IMR-90 (cell line): Measurements from ENCODE around the gene SPEG. TPM values are rescaled to one million over a fixed set of nuclear protein-coding genes. Genes with fewer than 3 reads are reported as not detected.
A peak's percentile ranks its signal among the peaks of the same experiment; 100 is the strongest.

Experiments
- ATAC-seq: fragments of 200-7000 bp; cut with Tn5 transposase; 2 replicates; pipeline ENCODE4 v1.9.1; 2020; ENCODE audit warnings: low read depth, mild to moderate bottlenecking, moderate library complexity
- BruUV-seq: library from RNA; stranded (reverse); fragments of 400-500 nt; replicated peaks from 2 replicates; lab custom pipeline; 2021; lab: Mats Ljungman, UMichigan
- CTCF ChIA-PET: fragments of 300-600 bp; formaldehyde crosslinking; extraction: SDS; loops from one replicate; lab custom pipeline; 2021; ENCODE audit warnings: antibody characterized with exemption; lab: Yijun Ruan, JAX
- POLR2A ChIA-PET: fragments of 300-600 bp; sonication (Branson Sonifier 250); formaldehyde crosslinking; loops from one replicate; lab custom pipeline; 2022; ENCODE audit warnings: antibody characterized with exemption; ENCODE audit not compliant: unreplicated experiment; lab: Charles Lee
- DNase-seq: peaks from one replicate; pipeline ENCODE4 v3.0.0; 2013
- H2AFZ ChIP-seq: replicated peaks from 2 replicates; pipeline ENCODE3; 2013; ENCODE audit warnings: low read length, mild to moderate bottlenecking; ENCODE audit not compliant: poor library complexity
- H2AK5ac ChIP-seq: 2 replicates; pipeline ENCODE4 v1.6.1; 2013; ENCODE audit warnings: low read depth, low read length, inconsistent platforms
- H2AK9ac ChIP-seq: replicated peaks from 2 replicates; pipeline ENCODE3; 2013; ENCODE audit warnings: mild to moderate bottlenecking, low read depth, low read length, moderate library complexity; ENCODE audit not compliant: poor library complexity
- H2BK120ac ChIP-seq: 2 replicates; pipeline ENCODE4 v1.6.1; 2013; ENCODE audit warnings: low read depth, low read length, inconsistent platforms
- H2BK15ac ChIP-seq: 3 replicates; pipeline ENCODE4 v1.6.1; 2013; ENCODE audit warnings: low read depth, low read length, inconsistent platforms
- H2BK20ac ChIP-seq: 2 replicates; pipeline ENCODE4 v1.6.1; 2013; ENCODE audit warnings: low read depth, mild to moderate bottlenecking, inconsistent platforms, low read length, moderate library complexity
- H2BK5ac ChIP-seq: 2 replicates; pipeline ENCODE4 v1.6.1; 2013; ENCODE audit warnings: mild to moderate bottlenecking, low read depth, low read length, inconsistent platforms; ENCODE audit not compliant: poor library complexity, severe bottlenecking
- H3K14ac ChIP-seq: replicated peaks from 2 replicates; pipeline ENCODE4 v1.6.1; 2013; ENCODE audit warnings: low read depth, low read length, inconsistent platforms
- H3K18ac ChIP-seq: 2 replicates; pipeline ENCODE4 v1.6.1; 2013; ENCODE audit warnings: low read depth, low read length, control low read depth
- H3K23ac ChIP-seq: 2 replicates; pipeline ENCODE4 v1.6.1; 2013; ENCODE audit warnings: low read depth, low read length, inconsistent platforms
- H3K27ac ChIP-seq: 2 replicates; pipeline ENCODE4 v1.5.1; 2013; ENCODE audit warnings: mild to moderate bottlenecking, control low read depth, low read length; ENCODE audit not compliant: insufficient read depth
- H3K27me3 ChIP-seq: 2 replicates; pipeline ENCODE4 v1.6.1; 2013; ENCODE audit warnings: low read length; ENCODE audit not compliant: control insufficient read depth, insufficient read depth
- H3K36me3 ChIP-seq: 2 replicates; pipeline ENCODE4 v1.6.1; 2013; ENCODE audit warnings: low read length, mixed read lengths; ENCODE audit not compliant: control insufficient read depth, insufficient read depth
- H3K4ac ChIP-seq: 2 replicates; pipeline ENCODE4 v1.6.1; 2013; ENCODE audit warnings: low read depth, low read length, inconsistent platforms
- H3K4me1 ChIP-seq: 2 replicates; pipeline ENCODE4 v1.6.1; 2013; ENCODE audit warnings: low read length, mixed read lengths; ENCODE audit not compliant: control insufficient read depth, insufficient read depth
- H3K4me2 ChIP-seq: 2 replicates; pipeline ENCODE4 v1.6.1; 2013; ENCODE audit warnings: low read depth, mild to moderate bottlenecking, control low read depth, low read length, moderate library complexity
- H3K4me3 ChIP-seq: 2 replicates; pipeline ENCODE4 v1.5.1; 2013; ENCODE audit warnings: low read depth, mild to moderate bottlenecking, control low read depth, low read length, moderate library complexity; ENCODE audit not compliant: insufficient read depth
- H3K56ac ChIP-seq: 2 replicates; pipeline ENCODE4 v1.6.1; 2013; ENCODE audit warnings: low read length, inconsistent platforms; ENCODE audit not compliant: insufficient read depth; ENCODE audit errors: extremely low read depth
- H3K79me1 ChIP-seq, 2 experiments: 2 replicates each; pipeline ENCODE4 v1.6.1; 2013; ENCODE audit warnings: low read length in 2 of 2, inconsistent platforms in 1 of 2, low read depth in 1 of 2
- H3K9ac ChIP-seq: 2 replicates; pipeline ENCODE4 v1.6.1; 2013; ENCODE audit warnings: low read depth, low read length, control low read depth
- H3K9me1 ChIP-seq: 2 replicates; pipeline ENCODE4 v1.6.1; 2013; ENCODE audit warnings: low read length, inconsistent platforms; ENCODE audit not compliant: insufficient read depth
- H3K9me3 ChIP-seq: 2 replicates; pipeline ENCODE4 v1.6.1; 2013; ENCODE audit warnings: low read length; ENCODE audit not compliant: control insufficient read depth, insufficient read depth
- H4K20me1 ChIP-seq: 2 replicates; pipeline ENCODE4 v1.6.1; 2013; ENCODE audit warnings: low read length, inconsistent platforms; ENCODE audit not compliant: insufficient read depth
- H4K5ac ChIP-seq: 2 replicates; pipeline ENCODE4 v1.6.1; 2013; ENCODE audit warnings: mild to moderate bottlenecking, low read depth, low read length, control low read depth
- H4K8ac ChIP-seq, 2 experiments: 2 replicates each; pipeline ENCODE4 v1.6.1; 2013; ENCODE audit warnings: low read depth in 2 of 2, low read length in 2 of 2, control low read depth in 1 of 2, inconsistent platforms in 1 of 2
- H4K91ac ChIP-seq: 2 replicates; pipeline ENCODE4 v1.6.1; 2013; ENCODE audit warnings: low read depth, low read length, inconsistent platforms; ENCODE audit not compliant: insufficient read depth
- BHLHE40 ChIP-seq: fragments of 150-350 bp; IDR thresholded peaks from 2 replicates; pipeline ENCODE4 v1.6.1; 2016; ENCODE audit warnings: mild to moderate bottlenecking, low read depth, low read length
- CHD1 ChIP-seq: IDR thresholded peaks from 2 replicates; pipeline ENCODE4 v1.6.1; 2012; ENCODE audit warnings: low read depth, low read length, improper control_type of control experiment
- CTCF ChIP-seq: conservative IDR thresholded peaks from 2 replicates; pipeline ENCODE4 v1.5.1; 2012; ENCODE audit warnings: mild to moderate bottlenecking, low read depth, low read length, improper control_type of control experiment
- ELK1 ChIP-seq: fragments of 150-350 bp; IDR thresholded peaks from 2 replicates; pipeline ENCODE4 v1.6.1; 2016; ENCODE audit warnings: low read depth, mild to moderate bottlenecking, low read length, moderate library complexity, borderline replicate concordance
- FOS ChIP-seq: fragments of 150-350 bp; IDR thresholded peaks from 2 replicates; pipeline ENCODE4 v1.6.1; 2016; ENCODE audit warnings: low read depth, low read length
- MAFK ChIP-seq: IDR thresholded peaks from 2 replicates; pipeline ENCODE4 v1.6.1; 2012; ENCODE audit warnings: low read depth, low read length, improper control_type of control experiment
- MAZ ChIP-seq: IDR thresholded peaks from 2 replicates; pipeline ENCODE4 v1.6.1; 2012; ENCODE audit warnings: low read depth, mild to moderate bottlenecking, low read length, improper control_type of control experiment, moderate library complexity, borderline replicate concordance
- MXI1 ChIP-seq: IDR thresholded peaks from 2 replicates; pipeline ENCODE4 v1.6.1; 2012; ENCODE audit warnings: low read depth, mild to moderate bottlenecking, low read length, moderate library complexity, borderline replicate concordance
- NFE2L2 ChIP-seq: fragments of 150-350 bp; IDR thresholded peaks from 2 replicates; pipeline ENCODE4 v1.6.1; 2016; ENCODE audit warnings: low read depth, mild to moderate bottlenecking, low read length
- POLR2A ChIP-seq: IDR thresholded peaks from 2 replicates; pipeline ENCODE4 v1.6.1; 2012; ENCODE audit warnings: mild to moderate bottlenecking, low read depth, low read length
- RAD21 ChIP-seq: IDR thresholded peaks from 2 replicates; pipeline ENCODE4 v1.6.1; 2012; ENCODE audit warnings: low read length, improper control_type of control experiment
- SMC3 ChIP-seq: fragments of 150-350 bp; IDR thresholded peaks from 2 replicates; pipeline ENCODE4 v1.6.1; 2016; ENCODE audit warnings: low read depth, mild to moderate bottlenecking, antibody characterized with exemption, low read length, moderate library complexity
- WGBS, 2 experiments: methylation state at CpG; one replicate each; pipeline versions ENCODE4 v1.1.5 to v1.1.7; 2013; ENCODE audit warnings: missing lambda C conversion rate in 2 of 2; ENCODE audit not compliant: insufficient read length in 1 of 2; ENCODE audit errors: extremely low coverage in 2 of 2; 5-methylcytosine and 5-hydroxymethylcytosine counted together
- dilution Hi-C: fragments of 300-500 bp; cut with HindIII; formaldehyde crosslinking; loops from one replicate; pipeline ENCODE4 v1.14.3; 2018; ENCODE audit warnings: low sequenced_read_pairs; ENCODE audit not compliant: unreplicated experiment
- in situ Hi-C: fragments of 300-500 bp; cut with MboI; formaldehyde crosslinking; loops from 3 replicates; pipeline ENCODE4 v1.14.3; 2019; ENCODE audit warnings: low sequenced_read_pairs, inconsistent platforms, mixed read lengths
- intact Hi-C: fragments of 100-400 bp; cut with micrococcal nuclease; formaldehyde crosslinking; loops from 2 replicates; pipeline ENCODE4 v1.10.0; 2022
- polyA plus RNA-seq, 3 experiments: library from polyadenylated mRNA; depleted of rRNA; stranded (reverse); fragments of >200 nt; gene quantifications; 2 replicates each; pipeline ENCODE4 v1.2.3, GENCODE V29; 2012; ENCODE audit warnings: low replicate concordance in 1 of 3
- total RNA-seq: library from RNA; depleted of rRNA; stranded (reverse); fragments of >200 nt; gene quantifications from 2 replicates; pipeline ENCODE4 v1.2.3, GENCODE V29; 2012

SPEG gene
- total and polyA plus RNA-seq, 2 of the 4 experiments (the other 2 are of a cell fraction): 6.8 to 81.6 TPM

- no peak overlapping the region for H2AK5ac ChIP-seq
- no peak overlapping the region for H2BK20ac ChIP-seq
- WGBS, 2 experiments: 19% methylated on average over 14 of the region's 21 CpGs; no CpG with 5 or more reads in 1 of the 2 experiments
- H3K4ac ChIP-seq: no peak overlapping the region
- dilution Hi-C loops: no loop called here
- H3K27me3 ChIP-seq: peaks cover 58% of the 10 kb centered on the region
- in situ Hi-C loops: loop anchor here (5.0 kb wide), 1 partner anchor 128 kb away; no protein-coding TSS in a partner anchor
- H4K91ac ChIP-seq: no peak overlapping the region
- intact Hi-C loops: loop anchor here (1.0 to 5.0 kb wide), 5 partner anchors 21 to 233 kb away; no protein-coding TSS in a partner anchor
- H2AK9ac ChIP-seq: peak overlapping the region; percentile 51
- no peaks in the 10 kb centered on the region for H3K79me1 ChIP-seq
- H2AFZ ChIP-seq: peak overlapping the region; percentile 89
- ChIA-PET CTCF (interaction anchor here (0.6 to 2.5 kb wide), 30 partner anchors 8 to 364 kb away, joined by 3 to 36 read pairs (median 4); partner anchors contain the start of gene GMPPA), POLR2A (no interaction called here)
- TF ChIP-seq POLR2A: peak; percentile 62
- TF ChIP-seq SMC3: peak; percentile 98
- TF ChIP-seq CTCF: peak; percentile 99
- TF ChIP-seq MXI1: no peak
- no peak for TF ChIP-seq ELK1
- no peak for TF ChIP-seq MAFK
- peak; percentile 99 for TF ChIP-seq RAD21
- TF ChIP-seq NFE2L2: no peak
- TF ChIP-seq BHLHE40: no peak
- TF ChIP-seq FOS: no peak
- TF ChIP-seq MAZ: peak; percentile 64; the same call in 1 of the 2 replicates
- no peak for TF ChIP-seq CHD1
- no peak overlapping the region for H2BK15ac ChIP-seq
- H3K9me1 ChIP-seq: no peaks in the 10 kb centered on the region
- H3K56ac ChIP-seq: no peak overlapping the region
- H3K14ac ChIP-seq: no peak overlapping the region
- H3K9me3 ChIP-seq: no peaks in the 10 kb centered on the region
- H4K5ac ChIP-seq: no peak overlapping the region
- ATAC-seq (peak; percentile 97), DNase-seq (peak; percentile 78)
- peak overlapping the region; percentile 80 for H3K4me2 ChIP-seq
- H3K36me3 ChIP-seq: no peaks in the 10 kb centered on the region
- no peak overlapping the region for H3K27ac ChIP-seq
- peak overlapping the region; percentile 22; the same call in 1 of the 2 replicates for H3K4me3 ChIP-seq
- no peak overlapping the region for H2BK5ac ChIP-seq
- no peak overlapping the region for H3K18ac ChIP-seq
- no peaks in the 10 kb centered on the region for H4K20me1 ChIP-seq
- H2BK120ac ChIP-seq: no peak overlapping the region
- H3K4me1 ChIP-seq: no peaks in the 10 kb centered on the region
- no peak overlapping the region for H4K8ac ChIP-seq
- H3K23ac ChIP-seq: peak overlapping the region; percentile 62; the same call in 1 of the 2 replicates
- BruUV-seq: no TSS peak
- H3K9ac ChIP-seq: 0 out of 2 replicates have a peak overlapping the region, but pooled peaks have one; percentile 23
These were observed 95.7 kb downstream of the SPEG start for GRCh38 chr2:219530048-219530963.
